GM06990 (cell line): ENCODE results near the gene TES.

ENCODE experiments used
- DNase-seq: peaks from one replicate; pipeline ENCODE4 v3.0.0-alpha.2; 2011; ENCODE audit not compliant: insufficient read length; ENCODE audit errors: extremely low read depth
- H3K27me3 ChIP-seq: replicated peaks from 2 replicates; pipeline ENCODE4 v1.6.0; 2011; ENCODE audit warnings: low read length; ENCODE audit not compliant: control insufficient read depth, insufficient read depth
- H3K36me3 ChIP-seq: 2 replicates; pipeline ENCODE4 v1.5.1; 2011; ENCODE audit warnings: low read length; ENCODE audit not compliant: control insufficient read depth, insufficient read depth
- H3K4me3 ChIP-seq: replicated peaks from 2 replicates; pipeline ENCODE4 v1.5.1; 2011; ENCODE audit warnings: low read depth, mild to moderate bottlenecking, control low read depth, low read length
- TF ChIP-seq, protein P1 (sequence below): IDR thresholded peaks from 2 replicates; pipeline ENCODE4 v1.5.1; 2011; ENCODE audit warnings: low read length, control low read depth, mild to moderate bottlenecking, inconsistent platforms; ENCODE audit not compliant: insufficient read depth, poor library complexity, severe bottlenecking

Gene TES

GRCh38 chr7:116212869-116213268, 2.5 kb downstream of the TES start:
- no peak for DNase-seq
- Histone ChIP-seq H3K27me3 (no peaks in the 10 kb centered on the region), H3K4me3 (peak overlapping the region; percentile 84), H3K36me3 (no peaks in the 10 kb centered on the region)
- TF ChIP-seq, protein P1, sequence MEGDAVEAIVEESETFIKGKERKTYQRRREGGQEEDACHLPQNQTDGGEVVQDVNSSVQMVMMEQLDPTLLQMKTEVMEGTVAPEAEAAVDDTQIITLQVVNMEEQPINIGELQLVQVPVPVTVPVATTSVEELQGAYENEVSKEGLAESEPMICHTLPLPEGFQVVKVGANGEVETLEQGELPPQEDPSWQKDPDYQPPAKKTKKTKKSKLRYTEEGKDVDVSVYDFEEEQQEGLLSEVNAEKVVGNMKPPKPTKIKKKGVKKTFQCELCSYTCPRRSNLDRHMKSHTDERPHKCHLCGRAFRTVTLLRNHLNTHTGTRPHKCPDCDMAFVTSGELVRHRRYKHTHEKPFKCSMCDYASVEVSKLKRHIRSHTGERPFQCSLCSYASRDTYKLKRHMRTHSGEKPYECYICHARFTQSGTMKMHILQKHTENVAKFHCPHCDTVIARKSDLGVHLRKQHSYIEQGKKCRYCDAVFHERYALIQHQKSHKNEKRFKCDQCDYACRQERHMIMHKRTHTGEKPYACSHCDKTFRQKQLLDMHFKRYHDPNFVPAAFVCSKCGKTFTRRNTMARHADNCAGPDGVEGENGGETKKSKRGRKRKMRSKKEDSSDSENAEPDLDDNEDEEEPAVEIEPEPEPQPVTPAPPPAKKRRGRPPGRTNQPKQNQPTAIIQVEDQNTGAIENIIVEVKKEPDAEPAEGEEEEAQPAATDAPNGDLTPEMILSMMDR = no peak

GRCh38 chr7:116213361-116214130, 3.2 kb downstream of the TES start:
- Histone ChIP-seq H3K4me3 (peak overlapping the region; percentile 84), H3K36me3 (no peaks in the 10 kb centered on the region), H3K27me3 (no peaks in the 10 kb centered on the region)
- TF ChIP-seq, protein P1 = no peak
- no peak for DNase-seq

DNA sequence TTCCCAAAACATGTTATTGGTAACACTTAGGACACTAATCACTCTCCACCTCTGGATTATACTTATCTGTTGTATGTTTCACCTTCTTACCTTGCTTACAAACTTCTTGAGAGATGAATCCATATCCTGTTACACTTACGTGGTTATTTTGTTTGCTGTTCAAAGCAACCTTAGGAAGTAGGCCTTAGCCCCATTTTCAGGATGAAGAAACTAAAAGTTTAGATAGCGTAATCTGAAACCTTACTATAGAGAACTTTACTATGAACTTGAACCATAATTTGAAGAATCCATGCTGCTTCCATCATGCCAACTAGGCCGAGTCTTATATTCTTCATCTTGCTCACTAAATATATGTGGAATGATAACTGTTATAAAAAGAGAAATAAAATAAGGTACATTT, 4.6 kb downstream of the TES start:
- no peaks in the 10 kb centered on the region for H3K36me3 ChIP-seq
- no peak for DNase-seq
- TF ChIP-seq, protein P1 = no peak
- H3K27me3 ChIP-seq = no peaks in the 10 kb centered on the region
- no peak overlapping the region for H3K4me3 ChIP-seq

GRCh38 chr7:116215551-116215950, 5.2 kb downstream of the TES start:
- TF ChIP-seq, protein P1 = no peak
- no peaks in the 10 kb centered on the region for H3K27me3 ChIP-seq
- H3K36me3 ChIP-seq = no peaks in the 10 kb centered on the region
- H3K4me3 ChIP-seq = no peak overlapping the region
- no peak for DNase-seq

DNA sequence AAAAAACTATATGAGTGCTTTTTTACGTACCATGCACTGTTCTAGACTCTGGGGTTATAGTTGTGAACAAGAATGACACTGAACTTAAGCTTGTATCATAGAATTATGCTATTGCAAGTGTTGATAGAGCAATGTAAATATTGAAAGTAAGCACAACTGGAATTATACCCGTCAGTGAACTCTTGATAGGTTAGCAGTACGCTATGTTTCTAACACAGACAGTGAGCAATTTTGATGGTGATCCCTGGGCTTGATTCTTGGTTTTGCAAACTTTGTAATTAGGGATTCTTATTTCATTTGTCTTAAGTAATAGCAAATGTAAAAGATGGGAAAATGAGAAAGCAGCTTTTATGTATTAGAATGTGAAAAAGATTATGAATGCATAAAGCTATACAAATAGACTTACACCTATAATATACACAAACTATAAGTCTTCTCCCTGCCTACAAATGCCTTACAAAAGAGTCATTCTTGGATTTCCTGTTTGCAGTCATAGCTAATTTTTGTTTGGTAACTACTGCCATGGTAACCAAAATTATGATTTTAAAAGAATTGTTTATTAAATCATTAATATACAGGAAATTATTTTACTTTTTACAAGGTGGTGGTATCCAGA, 6.7 kb downstream of the TES start:
- no peaks in the 10 kb centered on the region for H3K27me3 ChIP-seq
- H3K36me3 ChIP-seq = no peaks in the 10 kb centered on the region
- H3K4me3 ChIP-seq = no peak overlapping the region
- no peak for DNase-seq
- TF ChIP-seq, protein P1 = no peak
